ENCODE results near the gene DRG2. TPM values are rescaled to one million over a fixed set of nuclear protein-coding genes. Genes with fewer than 3 reads are reported as not detected.

DRG2 gene
- total RNA-seq, 1 experiment from 2014 or later = 42.0 TPM

DNA sequence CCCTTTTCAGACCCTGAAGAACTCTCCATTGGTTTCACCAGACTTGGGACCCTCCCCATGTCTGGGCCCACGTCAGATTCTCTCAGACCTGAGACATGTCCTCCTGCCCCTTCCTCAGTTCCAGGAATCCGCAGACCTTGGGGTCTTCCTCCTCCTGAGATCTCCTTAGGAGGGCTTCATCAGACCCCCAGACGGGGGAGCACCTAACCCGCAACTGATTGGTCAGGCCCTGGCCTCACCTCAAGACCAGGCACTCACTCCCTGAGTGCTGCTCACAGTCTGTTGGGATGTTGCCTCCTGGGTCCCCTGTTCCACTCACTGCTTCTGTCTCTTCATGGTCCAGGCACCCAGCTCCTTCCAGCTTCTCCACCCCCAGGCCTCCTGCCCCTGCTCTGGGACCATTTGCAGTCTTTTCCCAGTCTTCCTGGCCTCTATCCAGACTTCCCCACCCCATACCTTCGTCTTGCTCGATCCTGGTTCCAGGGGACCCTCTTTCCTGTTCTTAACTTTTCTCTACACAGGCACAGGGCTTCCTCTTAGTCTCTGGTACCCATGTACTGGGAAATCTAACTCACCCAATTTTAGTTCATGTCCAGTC, 47.4 kb upstream of the DRG2 start:
- H3K27me3 ChIP-seq (ENCODE audit: control insufficient read depth, insufficient read depth, low read length) = no peaks in the 10 kb centered on the region
- POLR2A ChIA-PET = no interaction called here
- no peaks in the 10 kb centered on the region for H3K9me3 ChIP-seq (ENCODE audit: control insufficient read depth, insufficient read depth, low read depth, low read length)
- H3K36me3 ChIP-seq (ENCODE audit: control insufficient read depth, insufficient read depth, low read length) = no peaks in the 10 kb centered on the region; the same call in 1 of the 2 replicates
- in situ Hi-C loops (cut with HindIII; ENCODE audit: low pct_unique_long_range_greater_than_20kb, low sequenced_read_pairs) (no loop called here), intact Hi-C loops (cut with micrococcal nuclease; ENCODE audit: unreplicated experiment) (no loop called here)
- CTCF ChIA-PET = no interaction called here
- no TSS peak for BruUV-seq (replicated peaks)
- DNase-seq (ENCODE audit: low read depth, low spot score) (no peak), ATAC-seq (no peak)
- H3K4me3 ChIP-seq (ENCODE audit: low read depth in 2 of 2, low read length in 2 of 2) = peak overlapping the region; percentile 82 to 86
- peak overlapping the region; percentile 76 for H3K27ac ChIP-seq (ENCODE audit: low read length)
- no peak for TF ChIP-seq TCF7L2 (IDR thresholded peaks at IDR 0.05; ENCODE audit: low read depth, low read length)
- no peak for TF ChIP-seq POLR2AphosphoS5 (IDR thresholded peaks at IDR 0.05; ENCODE audit: low read depth, low read length)
- TF ChIP-seq, protein P1, sequence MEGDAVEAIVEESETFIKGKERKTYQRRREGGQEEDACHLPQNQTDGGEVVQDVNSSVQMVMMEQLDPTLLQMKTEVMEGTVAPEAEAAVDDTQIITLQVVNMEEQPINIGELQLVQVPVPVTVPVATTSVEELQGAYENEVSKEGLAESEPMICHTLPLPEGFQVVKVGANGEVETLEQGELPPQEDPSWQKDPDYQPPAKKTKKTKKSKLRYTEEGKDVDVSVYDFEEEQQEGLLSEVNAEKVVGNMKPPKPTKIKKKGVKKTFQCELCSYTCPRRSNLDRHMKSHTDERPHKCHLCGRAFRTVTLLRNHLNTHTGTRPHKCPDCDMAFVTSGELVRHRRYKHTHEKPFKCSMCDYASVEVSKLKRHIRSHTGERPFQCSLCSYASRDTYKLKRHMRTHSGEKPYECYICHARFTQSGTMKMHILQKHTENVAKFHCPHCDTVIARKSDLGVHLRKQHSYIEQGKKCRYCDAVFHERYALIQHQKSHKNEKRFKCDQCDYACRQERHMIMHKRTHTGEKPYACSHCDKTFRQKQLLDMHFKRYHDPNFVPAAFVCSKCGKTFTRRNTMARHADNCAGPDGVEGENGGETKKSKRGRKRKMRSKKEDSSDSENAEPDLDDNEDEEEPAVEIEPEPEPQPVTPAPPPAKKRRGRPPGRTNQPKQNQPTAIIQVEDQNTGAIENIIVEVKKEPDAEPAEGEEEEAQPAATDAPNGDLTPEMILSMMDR (IDR thresholded peaks at IDR 0.05) = no peak
- TF ChIP-seq, protein P2, sequence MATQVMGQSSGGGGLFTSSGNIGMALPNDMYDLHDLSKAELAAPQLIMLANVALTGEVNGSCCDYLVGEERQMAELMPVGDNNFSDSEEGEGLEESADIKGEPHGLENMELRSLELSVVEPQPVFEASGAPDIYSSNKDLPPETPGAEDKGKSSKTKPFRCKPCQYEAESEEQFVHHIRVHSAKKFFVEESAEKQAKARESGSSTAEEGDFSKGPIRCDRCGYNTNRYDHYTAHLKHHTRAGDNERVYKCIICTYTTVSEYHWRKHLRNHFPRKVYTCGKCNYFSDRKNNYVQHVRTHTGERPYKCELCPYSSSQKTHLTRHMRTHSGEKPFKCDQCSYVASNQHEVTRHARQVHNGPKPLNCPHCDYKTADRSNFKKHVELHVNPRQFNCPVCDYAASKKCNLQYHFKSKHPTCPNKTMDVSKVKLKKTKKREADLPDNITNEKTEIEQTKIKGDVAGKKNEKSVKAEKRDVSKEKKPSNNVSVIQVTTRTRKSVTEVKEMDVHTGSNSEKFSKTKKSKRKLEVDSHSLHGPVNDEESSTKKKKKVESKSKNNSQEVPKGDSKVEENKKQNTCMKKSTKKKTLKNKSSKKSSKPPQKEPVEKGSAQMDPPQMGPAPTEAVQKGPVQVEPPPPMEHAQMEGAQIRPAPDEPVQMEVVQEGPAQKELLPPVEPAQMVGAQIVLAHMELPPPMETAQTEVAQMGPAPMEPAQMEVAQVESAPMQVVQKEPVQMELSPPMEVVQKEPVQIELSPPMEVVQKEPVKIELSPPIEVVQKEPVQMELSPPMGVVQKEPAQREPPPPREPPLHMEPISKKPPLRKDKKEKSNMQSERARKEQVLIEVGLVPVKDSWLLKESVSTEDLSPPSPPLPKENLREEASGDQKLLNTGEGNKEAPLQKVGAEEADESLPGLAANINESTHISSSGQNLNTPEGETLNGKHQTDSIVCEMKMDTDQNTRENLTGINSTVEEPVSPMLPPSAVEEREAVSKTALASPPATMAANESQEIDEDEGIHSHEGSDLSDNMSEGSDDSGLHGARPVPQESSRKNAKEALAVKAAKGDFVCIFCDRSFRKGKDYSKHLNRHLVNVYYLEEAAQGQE (IDR thresholded peaks at IDR 0.05; ENCODE audit: insufficient read depth in 1 of 2, low read depth in 2 of 2, low read length in 1 of 2) = no peak
- TF ChIP-seq SIN3A (IDR thresholded peaks at IDR 0.05; ENCODE audit: borderline replicate concordance, insufficient read depth, low read depth, low read length) = no peak
- H3K4me1 ChIP-seq (ENCODE audit: control insufficient read depth, insufficient read depth, low read length) = peaks cover 22% of the 10 kb centered on the region

DNA sequence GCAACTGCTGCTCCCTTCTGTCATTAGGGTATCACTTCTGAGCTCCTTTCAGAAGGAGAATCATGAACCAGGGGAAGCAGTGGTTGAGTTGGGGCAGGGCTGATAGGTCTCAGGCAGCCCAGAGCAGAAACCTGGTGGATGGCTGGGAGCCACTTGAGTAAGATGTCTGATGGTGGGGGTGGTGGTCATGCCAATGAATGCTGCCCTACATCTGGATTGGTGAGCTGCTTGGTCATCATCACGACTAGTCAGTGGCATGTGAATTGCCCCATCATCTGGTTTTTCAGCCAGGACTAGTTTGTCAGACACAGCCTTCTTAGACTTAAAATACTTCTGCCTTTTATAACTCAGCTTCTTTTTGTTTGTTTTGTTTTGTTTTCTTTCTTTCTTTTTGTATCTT, 46.0 kb upstream of the DRG2 start:
- TF ChIP-seq, protein P1 (IDR thresholded peaks at IDR 0.05) = no peak
- TF ChIP-seq SIN3A (IDR thresholded peaks at IDR 0.05; ENCODE audit: borderline replicate concordance, insufficient read depth, low read depth, low read length) (no peak), TCF7L2 (IDR thresholded peaks at IDR 0.05; ENCODE audit: low read depth, low read length) (no peak), POLR2AphosphoS5 (IDR thresholded peaks at IDR 0.05; ENCODE audit: low read depth, low read length) (no peak)
- TF ChIP-seq, protein P2 (IDR thresholded peaks at IDR 0.05; ENCODE audit: insufficient read depth in 1 of 2, low read depth in 2 of 2, low read length in 1 of 2) = no peak
- ATAC-seq (no peak), DNase-seq (ENCODE audit: low read depth, low spot score) (no peak)
- Histone ChIP-seq H3K4me1 (ENCODE audit: control insufficient read depth, insufficient read depth, low read length) (peaks cover 22% of the 10 kb centered on the region), H3K27me3 (ENCODE audit: control insufficient read depth, insufficient read depth, low read length) (no peaks in the 10 kb centered on the region), H3K27ac (ENCODE audit: low read length) (peak overlapping the region; percentile 4; the same call in 1 of the 2 replicates), H3K4me3 (ENCODE audit: low read depth in 2 of 2, low read length in 2 of 2) (no peak overlapping the region), H3K36me3 (ENCODE audit: control insufficient read depth, insufficient read depth, low read length) (no peaks in the 10 kb centered on the region; the same call in 1 of the 2 replicates), H3K9me3 (ENCODE audit: control insufficient read depth, insufficient read depth, low read depth, low read length) (no peaks in the 10 kb centered on the region)
- BruUV-seq (replicated peaks) = TSS peak; percentile 56
- in situ Hi-C loops (cut with HindIII; ENCODE audit: low pct_unique_long_range_greater_than_20kb, low sequenced_read_pairs) (no loop called here), intact Hi-C loops (cut with micrococcal nuclease; ENCODE audit: unreplicated experiment) (no loop called here)
- ChIA-PET POLR2A (no interaction called here), CTCF (no interaction called here)

Measured in Panc1 (cell line).